Effector CD8-positive, alpha-beta T cell (primary cell): ENCODE results near the gene PALLD.

ENCODE experiments used
- DNase-seq: peaks from one replicate; lab custom pipeline; 2025; lab: John Stamatoyannopoulos, UW

Gene PALLD

DNA sequence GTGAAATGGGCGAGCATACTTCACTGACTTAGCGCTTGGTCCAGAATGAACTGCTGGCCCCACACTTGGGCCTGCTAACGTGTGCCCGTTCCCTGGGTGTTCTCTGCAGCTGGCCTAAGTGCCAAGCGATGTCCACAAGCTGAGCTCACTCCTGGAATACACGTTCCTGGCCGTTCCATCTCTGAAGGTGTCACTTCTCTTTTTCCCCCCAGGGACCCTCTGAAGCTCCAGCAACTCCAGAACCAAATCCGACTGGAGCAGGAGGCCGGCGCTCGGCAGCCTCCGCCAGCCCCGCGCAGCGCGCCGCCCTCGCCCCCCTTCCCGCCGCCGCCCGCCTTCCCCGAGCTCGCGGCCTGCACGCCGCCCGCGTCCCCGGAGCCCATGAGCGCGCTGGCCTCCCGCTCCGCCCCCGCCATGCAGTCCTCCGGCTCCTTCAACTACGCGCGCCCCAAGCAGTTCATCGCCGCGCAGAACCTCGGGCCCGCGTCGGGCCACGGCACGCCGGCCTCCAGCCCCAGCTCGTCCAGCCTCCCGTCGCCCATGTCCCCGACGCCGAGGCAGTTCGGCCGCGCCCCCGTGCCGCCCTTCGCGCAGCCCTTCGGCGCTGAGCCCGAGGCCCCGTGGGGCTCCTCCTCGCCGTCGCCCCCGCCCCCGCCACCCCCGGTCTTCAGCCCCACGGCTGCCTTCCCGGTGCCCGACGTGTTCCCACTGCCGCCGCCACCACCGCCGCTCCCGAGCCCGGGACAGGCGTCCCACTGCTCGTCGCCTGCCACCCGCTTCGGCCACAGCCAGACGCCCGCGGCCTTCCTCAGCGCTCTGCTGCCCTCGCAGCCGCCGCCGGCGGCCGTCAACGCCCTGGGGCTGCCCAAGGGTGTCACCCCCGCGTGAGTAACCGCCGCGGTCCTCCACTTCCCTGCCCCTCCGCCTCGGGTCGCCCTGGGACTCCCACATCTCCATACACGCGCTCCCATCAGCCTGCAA lies 380.9 kb downstream of the PALLD start:
- DNase-seq = no peak

DNA sequence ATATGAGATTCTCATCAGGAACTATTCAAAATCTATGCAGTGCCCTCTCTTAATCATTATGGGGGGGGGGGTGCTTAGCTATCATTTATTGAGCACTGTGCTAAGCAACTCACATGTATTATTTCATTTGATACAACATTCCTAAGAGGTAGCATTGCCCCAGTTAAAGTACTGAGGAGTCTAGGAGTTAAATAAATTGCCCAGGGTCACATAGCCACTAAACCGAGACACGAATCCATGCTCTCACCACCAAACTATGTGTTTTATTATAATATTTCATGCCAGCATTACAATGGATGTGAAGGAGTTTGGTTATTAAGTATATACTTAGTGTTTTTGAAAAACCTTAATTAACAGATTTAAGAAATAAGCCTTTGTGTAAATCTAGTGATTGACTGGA lies 381.8 kb downstream of the PALLD start:
- DNase-seq = no peak

DNA sequence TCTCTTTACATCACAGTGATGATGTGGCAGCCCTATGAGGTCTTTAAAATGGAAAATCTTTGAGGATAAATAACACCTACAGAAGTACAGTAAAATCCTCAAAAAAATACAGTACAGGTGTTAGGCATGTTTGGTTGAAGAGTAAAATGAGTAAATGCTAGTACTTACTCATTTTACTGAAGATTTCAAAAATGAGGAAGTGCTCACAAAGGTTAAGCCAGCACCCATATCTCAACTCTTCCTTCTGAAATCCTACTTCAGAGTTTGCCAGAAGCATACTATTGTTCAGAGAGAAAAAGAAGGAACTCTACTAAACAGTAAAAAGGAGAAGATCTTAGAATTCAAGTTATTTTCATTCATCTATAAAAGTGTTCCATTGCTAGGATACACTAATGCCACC lies 382.3 kb downstream of the PALLD start:
- DNase-seq = no peak

DNA sequence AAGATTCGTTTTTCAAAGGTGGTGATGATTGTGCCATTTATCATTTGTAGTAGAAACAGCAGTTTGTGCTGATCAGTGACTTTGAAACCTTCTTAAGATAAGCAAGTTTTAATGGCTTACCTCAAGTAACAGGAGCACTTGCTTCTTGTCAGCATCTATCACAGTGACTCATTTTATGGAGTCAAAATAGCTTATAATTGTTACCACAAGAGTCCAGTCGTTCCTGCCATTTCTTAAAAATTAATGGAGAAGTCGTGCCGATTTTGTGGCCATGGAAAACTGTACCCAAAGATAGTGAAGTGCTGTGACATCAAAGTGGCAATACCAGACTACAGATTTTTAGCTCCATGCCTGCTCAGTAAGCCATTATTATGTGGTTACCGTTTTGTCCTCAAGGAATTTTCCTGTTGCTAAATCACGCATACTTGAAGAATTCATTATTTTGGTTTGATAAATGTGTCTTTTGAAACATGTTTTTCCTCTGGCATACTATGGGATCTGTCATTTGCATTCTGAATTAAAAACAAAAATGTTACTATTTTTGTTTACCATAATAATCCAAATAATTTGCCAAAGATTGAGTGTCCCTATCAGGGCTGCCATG lies 383.3 kb downstream of the PALLD start:
- DNase-seq = no peak

GRCh38 chr4:168880811-168881595 lies 384.2 kb downstream of the PALLD start:
- no peak for DNase-seq

DNA sequence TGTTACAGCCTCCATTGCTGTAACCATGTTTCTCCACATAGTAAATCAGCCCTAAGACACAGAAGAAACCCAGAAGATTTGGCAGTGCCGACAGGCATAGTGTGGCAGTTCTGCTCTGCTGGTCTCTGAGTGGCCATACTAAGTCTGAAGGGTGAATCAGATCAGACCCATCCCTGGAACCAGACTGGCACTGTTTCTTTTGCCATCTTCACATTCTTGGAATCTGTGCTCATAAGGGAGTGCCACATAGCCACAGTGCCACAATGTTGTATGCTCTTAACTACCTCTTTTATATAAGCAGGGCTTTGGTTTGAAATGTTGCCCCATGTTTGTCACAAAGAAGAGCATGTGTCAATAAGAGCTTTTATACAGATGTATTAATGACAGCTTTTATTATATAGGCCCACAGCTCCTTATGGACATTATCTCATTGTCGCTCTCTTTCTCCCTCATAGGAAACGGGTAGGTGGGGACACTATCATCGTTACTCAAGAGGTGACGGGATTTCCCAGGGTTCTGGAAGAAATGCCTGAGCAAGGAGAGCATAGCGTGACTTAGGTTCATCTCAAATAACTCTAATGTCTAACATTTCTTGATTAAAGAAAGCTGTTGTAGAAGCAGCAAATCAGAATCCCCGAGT lies 385.0 kb downstream of the PALLD start:
- no peak for DNase-seq

DNA sequence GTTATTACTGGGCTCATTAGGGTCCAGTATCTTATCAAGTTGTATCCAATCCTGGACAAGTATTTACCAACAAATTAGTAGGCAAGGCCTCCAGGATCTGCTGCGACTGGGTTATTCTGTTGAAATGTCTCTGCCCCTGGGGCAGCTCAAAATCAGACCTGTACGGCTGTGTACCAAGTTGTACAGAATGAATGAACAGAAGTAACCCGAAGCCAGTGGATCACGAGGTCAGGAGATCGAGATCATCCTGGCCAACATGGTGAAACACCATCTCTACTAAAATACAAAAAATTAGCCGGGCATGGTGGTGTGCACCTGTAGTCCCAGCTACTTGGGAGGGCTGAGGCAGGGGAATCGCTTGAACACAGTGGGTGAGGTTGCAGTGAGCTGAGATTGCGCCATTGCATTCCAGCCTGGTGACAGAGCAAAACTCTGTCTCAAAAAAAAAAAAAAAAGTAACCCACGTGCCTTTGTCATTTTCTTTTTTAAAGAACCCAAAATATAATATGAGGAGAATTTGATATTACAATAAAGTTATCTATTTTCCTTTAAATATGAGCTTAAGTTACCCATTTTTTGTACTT lies 385.9 kb downstream of the PALLD start:
- DNase-seq = no peak

GRCh38 chr4:168883513-168883912 lies 386.7 kb downstream of the PALLD start:
- DNase-seq = no peak

GRCh38 chr4:168884251-168885124 lies 387.6 kb downstream of the PALLD start:
- DNase-seq = no peak

- no peak for DNase-seq
These were observed 388.5 kb downstream of the PALLD start for GRCh38 chr4:168885400-168885799.

DNA sequence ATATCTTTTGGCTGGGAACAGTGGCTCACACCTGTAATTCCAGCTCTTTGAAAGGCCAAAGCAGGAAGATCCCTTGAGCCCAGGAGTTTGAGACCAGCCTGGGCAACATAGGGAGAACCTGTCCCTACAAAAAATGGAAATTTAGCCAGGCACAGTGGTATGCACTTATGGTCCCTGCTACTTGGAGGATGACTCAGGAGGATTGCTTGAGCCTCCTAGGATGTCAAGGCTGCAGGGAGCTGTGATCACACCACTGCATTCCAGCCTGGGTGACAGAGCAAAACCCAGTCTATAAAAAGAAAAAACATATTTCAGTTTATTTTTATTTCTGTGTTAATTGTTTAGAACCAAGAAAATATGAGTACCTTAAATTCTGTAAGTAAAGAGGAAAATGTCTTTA lies 389.5 kb downstream of the PALLD start:
- DNase-seq = no peak

DNA sequence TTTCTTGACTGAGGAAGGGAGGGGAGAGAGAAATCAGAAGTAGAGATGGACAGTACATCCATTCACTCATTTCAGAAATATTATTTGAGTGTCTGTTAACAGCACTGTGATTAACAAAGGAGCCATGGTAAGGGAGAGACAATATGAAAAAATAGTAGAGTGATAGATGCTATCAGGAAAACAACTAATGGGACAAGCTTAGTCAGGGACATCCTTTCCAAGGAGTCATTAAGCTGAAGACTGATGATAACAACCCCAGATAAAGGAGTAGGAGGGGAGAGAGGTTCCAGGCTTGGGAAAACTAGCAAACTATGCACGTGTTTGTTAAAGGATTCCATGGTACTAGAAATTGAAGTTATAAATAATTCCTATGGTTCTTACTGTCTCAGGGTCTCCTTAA lies 391.0 kb downstream of the PALLD start:
- DNase-seq = no peak

- DNase-seq = no peak
These were observed 391.9 kb downstream of the PALLD start for GRCh38 chr4:168888715-168889215.

GRCh38 chr4:168891086-168891485 lies 394.2 kb downstream of the PALLD start:
- DNase-seq = no peak

DNA sequence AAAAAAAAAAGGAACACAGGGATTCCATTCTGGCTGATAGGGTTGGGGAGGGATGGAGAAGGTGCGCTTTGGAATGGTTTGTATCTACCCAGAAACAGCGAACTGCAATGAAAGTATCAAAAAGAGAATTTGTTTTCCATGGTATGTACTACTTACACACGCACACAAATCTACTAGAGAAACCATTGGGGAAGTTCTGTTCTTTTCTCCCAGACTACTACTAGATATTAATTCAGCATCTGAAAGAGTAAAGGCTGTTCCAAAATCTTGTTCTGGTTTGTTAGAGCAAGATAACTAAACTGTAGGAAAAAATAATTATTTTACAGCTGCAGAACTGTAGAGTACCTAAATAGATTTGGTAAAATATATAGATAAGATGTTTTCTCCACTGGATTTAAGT lies 394.8 kb downstream of the PALLD start:
- no peak for DNase-seq

GRCh38 chr4:168892475-168892874 lies 395.6 kb downstream of the PALLD start:
- no peak for DNase-seq

GRCh38 chr4:168893205-168893604 lies 396.4 kb downstream of the PALLD start:
- no peak for DNase-seq

DNA sequence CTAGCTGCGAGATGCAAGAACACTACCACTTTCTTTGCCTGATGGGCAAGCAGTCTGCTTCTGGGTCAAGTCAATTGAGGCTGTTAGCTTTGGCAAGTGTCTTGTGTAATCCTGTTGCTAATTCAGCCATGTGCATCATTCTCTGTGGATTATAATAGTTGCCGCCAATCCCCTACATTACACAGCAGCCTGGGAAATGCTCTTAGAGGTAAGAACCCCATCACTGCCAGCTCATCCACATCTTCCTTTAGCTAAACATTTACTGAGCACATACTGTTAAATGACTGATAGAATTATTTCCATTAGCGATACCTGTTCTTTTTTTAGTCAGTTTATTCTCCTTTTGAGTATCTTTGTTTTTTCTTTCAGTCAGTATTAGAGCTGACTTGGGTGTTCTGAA lies 397.0 kb downstream of the PALLD start:
- no peak for DNase-seq

DNA sequence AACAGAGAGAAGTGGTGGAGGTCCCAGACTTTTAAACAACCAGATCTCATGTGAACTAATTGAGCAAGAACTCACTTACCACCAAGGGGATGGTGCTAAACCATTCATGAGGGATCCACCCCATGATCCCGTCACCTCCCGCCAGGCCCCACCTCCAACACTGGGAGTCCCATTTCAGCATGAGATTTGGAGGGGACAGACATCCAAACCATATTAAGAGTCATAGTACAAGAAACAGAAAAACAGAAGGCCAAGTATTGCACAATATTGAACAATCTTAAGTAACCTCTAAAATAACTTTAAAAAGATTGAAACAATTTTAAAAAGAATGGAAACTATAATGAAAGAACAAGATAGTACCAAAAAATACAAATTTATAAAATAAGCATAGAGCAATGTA lies 403.2 kb downstream of the PALLD start:
- no peak for DNase-seq

- DNase-seq = no peak
These were observed 410.4 kb downstream of the PALLD start for GRCh38 chr4:168907119-168907698.
